Measurements from ENCODE around the gene KLHDC9.

The KLHDC9 gene

DNA sequence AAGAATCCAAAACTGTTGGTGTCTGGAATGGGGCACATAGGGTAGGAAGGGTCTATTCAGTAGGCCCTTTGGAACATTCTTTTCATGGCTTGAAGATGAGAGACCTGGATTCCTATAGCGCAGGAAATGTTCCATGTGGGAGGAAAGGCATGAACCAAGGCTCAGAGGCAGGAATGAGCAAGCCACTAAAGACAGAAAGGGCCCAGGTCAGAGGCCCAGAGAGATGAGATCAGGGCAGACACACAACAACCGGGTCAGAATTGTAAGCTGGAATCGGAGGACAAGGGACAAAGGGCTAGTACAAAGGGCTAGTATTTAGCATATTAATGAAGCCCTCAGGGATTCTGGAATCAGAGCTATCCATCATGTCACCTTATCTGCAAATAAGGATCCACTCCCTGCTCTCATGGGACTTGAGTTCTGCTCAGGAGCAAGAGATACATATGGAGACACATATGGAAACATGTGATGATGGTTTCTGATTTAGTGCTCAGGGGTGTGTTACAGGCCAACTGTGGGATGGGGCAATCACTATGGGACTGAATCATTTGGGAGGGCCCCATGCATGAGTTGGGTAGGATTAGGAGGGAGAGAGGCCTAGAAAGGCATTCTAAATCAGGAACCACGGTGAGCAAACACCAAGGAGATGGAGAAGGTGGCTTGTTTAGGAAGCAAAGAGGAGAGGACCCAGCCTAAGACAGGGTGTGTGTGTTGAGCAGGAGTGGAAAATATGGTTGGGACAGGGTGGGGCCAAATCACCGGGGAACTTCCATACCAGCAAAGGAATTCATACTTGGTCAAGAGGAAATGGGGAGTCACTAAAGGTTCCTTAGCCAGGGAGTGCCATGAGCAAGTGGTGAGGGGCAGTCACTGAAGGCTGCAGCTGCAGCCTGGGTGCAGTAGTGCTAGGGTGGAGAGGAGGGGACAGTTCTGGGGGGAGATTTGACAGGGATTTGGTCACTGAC lies 17.4 kb upstream of the KLHDC9 start:
- no peak overlapping the region for H3K4me3 ChIP-seq (ENCODE audit: low read depth, low read length)
- no peaks in the 10 kb centered on the region for H3K9me3 ChIP-seq (ENCODE audit: severe bottlenecking)
- TF ChIP-seq, protein P1, sequence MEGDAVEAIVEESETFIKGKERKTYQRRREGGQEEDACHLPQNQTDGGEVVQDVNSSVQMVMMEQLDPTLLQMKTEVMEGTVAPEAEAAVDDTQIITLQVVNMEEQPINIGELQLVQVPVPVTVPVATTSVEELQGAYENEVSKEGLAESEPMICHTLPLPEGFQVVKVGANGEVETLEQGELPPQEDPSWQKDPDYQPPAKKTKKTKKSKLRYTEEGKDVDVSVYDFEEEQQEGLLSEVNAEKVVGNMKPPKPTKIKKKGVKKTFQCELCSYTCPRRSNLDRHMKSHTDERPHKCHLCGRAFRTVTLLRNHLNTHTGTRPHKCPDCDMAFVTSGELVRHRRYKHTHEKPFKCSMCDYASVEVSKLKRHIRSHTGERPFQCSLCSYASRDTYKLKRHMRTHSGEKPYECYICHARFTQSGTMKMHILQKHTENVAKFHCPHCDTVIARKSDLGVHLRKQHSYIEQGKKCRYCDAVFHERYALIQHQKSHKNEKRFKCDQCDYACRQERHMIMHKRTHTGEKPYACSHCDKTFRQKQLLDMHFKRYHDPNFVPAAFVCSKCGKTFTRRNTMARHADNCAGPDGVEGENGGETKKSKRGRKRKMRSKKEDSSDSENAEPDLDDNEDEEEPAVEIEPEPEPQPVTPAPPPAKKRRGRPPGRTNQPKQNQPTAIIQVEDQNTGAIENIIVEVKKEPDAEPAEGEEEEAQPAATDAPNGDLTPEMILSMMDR (IDR thresholded peaks at IDR 0.05; ENCODE audit: low read depth, low read length), result no peak
- H3K36me3 ChIP-seq, result no peaks in the 10 kb centered on the region
- no peaks in the 10 kb centered on the region for H3K27me3 ChIP-seq (ENCODE audit: insufficient read depth, low read depth, severe bottlenecking)
- no peak for DNase-seq
- H3K27ac ChIP-seq, result no peak overlapping the region

DNA sequence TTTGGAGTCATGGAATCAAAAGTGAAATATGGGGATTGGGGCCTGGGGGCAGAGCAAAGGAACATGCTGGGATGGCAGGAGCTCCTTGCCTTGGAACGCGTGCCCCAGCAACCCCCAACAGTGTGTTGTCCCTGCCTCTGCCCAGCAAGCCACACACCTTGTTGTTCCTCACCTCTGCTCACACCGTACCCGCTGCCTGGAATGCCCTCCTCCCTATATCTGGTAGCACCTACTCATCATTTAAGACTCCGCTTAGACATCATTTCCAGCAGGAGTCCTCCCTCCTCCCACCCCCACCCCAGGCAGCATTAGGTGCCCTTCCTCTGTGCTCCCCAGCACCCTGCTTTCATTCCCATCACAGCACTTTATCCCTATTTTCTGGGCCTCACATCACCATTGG lies 16.6 kb upstream of the KLHDC9 start:
- Histone ChIP-seq H3K4me3 (ENCODE audit: low read depth, low read length) (no peak overlapping the region), H3K27me3 (ENCODE audit: insufficient read depth, low read depth, severe bottlenecking) (no peaks in the 10 kb centered on the region), H3K27ac (no peak overlapping the region), H3K36me3 (no peaks in the 10 kb centered on the region), H3K9me3 (ENCODE audit: severe bottlenecking) (no peaks in the 10 kb centered on the region)
- DNase-seq, result no peak
- TF ChIP-seq, protein P1 (IDR thresholded peaks at IDR 0.05; ENCODE audit: low read depth, low read length), result no peak

DNA sequence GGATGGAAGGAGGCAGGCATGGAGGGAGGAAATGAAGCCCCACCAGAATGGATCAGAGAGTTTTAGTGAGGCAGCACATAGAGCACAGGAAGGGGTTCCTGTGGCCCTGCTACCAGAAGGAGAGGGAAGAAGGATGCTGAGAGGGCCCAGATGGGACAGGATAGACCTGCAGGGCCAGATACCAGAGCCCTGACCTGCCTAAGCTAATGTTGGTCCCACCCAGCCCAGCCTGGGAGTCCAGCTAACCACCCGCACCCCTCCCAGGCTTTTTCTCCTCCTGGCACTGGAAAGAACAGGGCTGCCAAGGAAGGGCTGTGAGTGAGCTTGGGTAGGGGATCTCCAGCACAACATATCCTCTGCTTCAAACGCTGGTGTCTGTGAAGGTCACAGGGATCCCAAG lies 15.7 kb upstream of the KLHDC9 start:
- Histone ChIP-seq H3K36me3 (no peaks in the 10 kb centered on the region), H3K27ac (no peak overlapping the region), H3K27me3 (ENCODE audit: insufficient read depth, low read depth, severe bottlenecking) (no peaks in the 10 kb centered on the region), H3K9me3 (ENCODE audit: severe bottlenecking) (no peaks in the 10 kb centered on the region), H3K4me3 (ENCODE audit: low read depth, low read length) (no peak overlapping the region)
- no peak for DNase-seq
- TF ChIP-seq, protein P1 (IDR thresholded peaks at IDR 0.05; ENCODE audit: low read depth, low read length), result no peak

DNA sequence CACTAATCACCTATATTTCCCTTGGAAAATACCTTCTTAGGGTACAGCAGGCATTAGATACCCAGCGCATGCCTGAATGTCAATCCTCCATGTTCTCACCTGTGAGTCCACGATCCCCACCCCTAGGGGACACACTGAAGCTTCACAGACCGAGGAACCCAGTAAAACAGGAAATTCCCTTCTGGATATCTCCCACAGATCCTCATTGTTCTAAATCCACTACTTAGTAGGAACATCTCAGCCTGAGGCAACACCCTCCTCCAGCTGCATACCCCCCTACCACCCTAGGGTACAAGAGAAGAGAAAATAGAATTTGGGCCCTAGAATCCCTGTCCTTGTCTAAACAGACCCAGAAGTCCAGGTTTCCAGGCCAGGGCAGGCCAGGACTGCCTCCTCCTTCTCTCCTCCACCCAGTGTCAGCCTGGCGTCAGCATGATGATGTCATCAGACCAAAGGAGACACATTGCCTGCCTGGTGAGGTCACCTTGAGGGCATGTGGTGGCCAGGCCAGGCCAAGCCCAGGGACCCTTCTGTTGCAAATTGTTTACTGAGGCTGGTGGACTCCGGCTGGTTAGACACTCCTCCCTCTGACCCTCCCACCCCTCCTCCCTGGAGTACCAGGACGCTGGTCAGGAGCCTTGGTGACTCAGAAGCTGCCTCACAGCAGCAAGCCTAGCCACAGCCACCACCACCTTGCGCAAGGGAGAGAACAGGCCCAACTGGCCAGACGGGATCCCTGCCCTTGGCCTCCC lies 15.0 kb upstream of the KLHDC9 start:
- TF ChIP-seq, protein P1 (IDR thresholded peaks at IDR 0.05; ENCODE audit: low read depth, low read length), result no peak
- peak overlapping the region; percentile 6 for H3K27ac ChIP-seq
- no peaks in the 10 kb centered on the region for H3K9me3 ChIP-seq (ENCODE audit: severe bottlenecking)
- DNase-seq, result peak; percentile 51
- no peaks in the 10 kb centered on the region for H3K36me3 ChIP-seq
- H3K27me3 ChIP-seq (ENCODE audit: insufficient read depth, low read depth, severe bottlenecking), result no peaks in the 10 kb centered on the region
- H3K4me3 ChIP-seq (ENCODE audit: low read depth, low read length), result no peak overlapping the region

DNA sequence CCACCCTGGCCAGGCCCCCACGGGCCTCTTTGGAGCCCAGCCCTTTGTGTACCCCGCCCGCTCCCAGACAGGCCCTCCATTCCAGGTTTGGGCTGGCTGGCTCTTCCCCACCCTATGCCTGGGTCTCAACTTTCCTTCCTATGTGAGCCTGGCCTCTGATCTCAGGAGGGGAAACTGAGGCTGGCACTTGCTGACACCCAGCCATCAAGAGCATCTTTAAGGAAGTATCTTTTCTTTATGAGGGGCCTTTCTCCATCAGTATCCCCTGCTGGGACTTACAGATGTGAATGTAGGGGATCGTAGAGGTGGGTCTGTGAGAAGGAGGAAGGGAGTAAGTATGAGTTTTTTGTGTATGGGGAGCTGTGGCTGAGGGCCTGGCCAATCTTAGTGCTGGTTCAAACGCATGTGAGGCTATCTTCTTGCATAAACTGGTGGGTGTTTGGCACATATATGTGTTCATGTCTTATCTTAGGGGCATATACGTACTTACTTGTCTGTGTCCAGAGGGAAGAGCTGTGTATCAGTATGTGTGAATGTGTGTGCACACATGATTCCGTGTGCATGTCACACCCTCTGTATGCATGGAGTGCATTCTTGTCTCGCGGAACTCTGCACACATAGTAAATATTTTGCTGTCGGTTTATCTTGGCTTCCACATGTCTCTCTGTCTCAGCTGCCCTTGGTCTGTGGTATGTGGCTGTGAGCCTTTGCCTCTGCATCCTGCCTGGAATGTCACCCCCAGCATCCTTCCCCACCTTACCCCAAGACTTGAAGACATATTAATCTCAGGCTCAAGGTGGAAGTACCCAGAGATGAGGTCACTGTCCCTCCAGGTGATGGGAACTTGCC lies 14.2 kb upstream of the KLHDC9 start:
- TF ChIP-seq, protein P1 (IDR thresholded peaks at IDR 0.05; ENCODE audit: low read depth, low read length), result no peak
- Histone ChIP-seq H3K27ac (peak overlapping the region; percentile 6), H3K36me3 (no peaks in the 10 kb centered on the region), H3K27me3 (ENCODE audit: insufficient read depth, low read depth, severe bottlenecking) (no peaks in the 10 kb centered on the region), H3K9me3 (ENCODE audit: severe bottlenecking) (no peaks in the 10 kb centered on the region), H3K4me3 (ENCODE audit: low read depth, low read length) (no peak overlapping the region)
- no peak for DNase-seq
